Neuron (in vitro differentiated cells): ENCODE data around the gene MPC2.

Source experiments
- H2AFZ ChIP-seq: one replicate; pipeline ENCODE4 v1.6.1; 2013; ENCODE audit warnings: low read depth, mild to moderate bottlenecking, inconsistent platforms, low read length, moderate library complexity
- H3K27me3 ChIP-seq: one replicate; pipeline ENCODE4 v1.6.1; 2013; ENCODE audit warnings: low read length; ENCODE audit not compliant: insufficient read depth
- H3K36me3 ChIP-seq: one replicate; pipeline ENCODE4 v1.6.1; 2013; ENCODE audit warnings: low read length; ENCODE audit not compliant: insufficient read depth
- H3K4me1 ChIP-seq: one replicate; pipeline ENCODE4 v1.6.1; 2013; ENCODE audit warnings: low read length; ENCODE audit not compliant: insufficient read depth
- H3K4me3 ChIP-seq: 2 replicates; pipeline ENCODE4 v1.5.1; 2013; ENCODE audit warnings: mild to moderate bottlenecking, low read length, moderate library complexity
- H3K9me3 ChIP-seq: one replicate; pipeline ENCODE4 v1.6.1; 2013; ENCODE audit warnings: low read length

The MPC2 gene

GRCh38 chr1:167928457-167928852, 8.4 kb downstream of the MPC2 start:
- H3K9me3 ChIP-seq = no peaks in the 10 kb centered on the region
- H3K4me1 ChIP-seq = no peaks in the 10 kb centered on the region
- H3K27me3 ChIP-seq = no peaks in the 10 kb centered on the region
- no peaks in the 10 kb centered on the region for H3K36me3 ChIP-seq
- H3K4me3 ChIP-seq = no peak overlapping the region
- no peak overlapping the region for H2AFZ ChIP-seq

- Histone ChIP-seq H3K27me3 (no peaks in the 10 kb centered on the region), H3K4me3 (no peak overlapping the region), H2AFZ (no peak overlapping the region), H3K4me1 (no peaks in the 10 kb centered on the region), H3K9me3 (no peaks in the 10 kb centered on the region), H3K36me3 (no peaks in the 10 kb centered on the region)
These were observed 9.7 kb downstream of the MPC2 start for GRCh38 chr1:167927046-167927754.

GRCh38 chr1:167926486-167926997, 10.3 kb downstream of the MPC2 start:
- Histone ChIP-seq H3K36me3 (no peaks in the 10 kb centered on the region), H3K9me3 (no peaks in the 10 kb centered on the region), H3K4me3 (no peak overlapping the region), H2AFZ (no peak overlapping the region), H3K27me3 (no peaks in the 10 kb centered on the region), H3K4me1 (no peaks in the 10 kb centered on the region)

GRCh38 chr1:167924543-167925231, 12.2 kb downstream of the MPC2 start:
- Histone ChIP-seq H3K9me3 (no peaks in the 10 kb centered on the region), H3K36me3 (no peaks in the 10 kb centered on the region), H3K4me3 (no peak overlapping the region), H3K27me3 (no peaks in the 10 kb centered on the region), H2AFZ (no peak overlapping the region), H3K4me1 (no peaks in the 10 kb centered on the region)

- Histone ChIP-seq H3K4me3 (no peak overlapping the region), H3K4me1 (no peaks in the 10 kb centered on the region), H3K27me3 (no peaks in the 10 kb centered on the region), H2AFZ (no peak overlapping the region), H3K36me3 (no peaks in the 10 kb centered on the region), H3K9me3 (no peaks in the 10 kb centered on the region)
These were observed 12.8 kb downstream of the MPC2 start for GRCh38 chr1:167924102-167924501.

GRCh38 chr1:167923324-167924056, 13.4 kb downstream of the MPC2 start:
- Histone ChIP-seq H3K4me1 (no peaks in the 10 kb centered on the region), H3K36me3 (no peaks in the 10 kb centered on the region), H3K4me3 (no peak overlapping the region), H3K27me3 (no peaks in the 10 kb centered on the region), H2AFZ (no peak overlapping the region), H3K9me3 (no peaks in the 10 kb centered on the region)

GRCh38 chr1:167922611-167923074, 14.2 kb downstream of the MPC2 start:
- Histone ChIP-seq H3K27me3 (no peaks in the 10 kb centered on the region), H3K4me3 (no peak overlapping the region), H3K36me3 (peaks cover 3% of the 10 kb centered on the region), H2AFZ (no peak overlapping the region), H3K4me1 (no peaks in the 10 kb centered on the region), H3K9me3 (no peaks in the 10 kb centered on the region)

- Histone ChIP-seq H3K9me3 (no peaks in the 10 kb centered on the region), H3K27me3 (no peaks in the 10 kb centered on the region), H2AFZ (no peak overlapping the region), H3K4me1 (no peaks in the 10 kb centered on the region), H3K4me3 (no peak overlapping the region), H3K36me3 (peaks cover 4% of the 10 kb centered on the region)
These were observed 14.8 kb downstream of the MPC2 start for GRCh38 chr1:167922023-167922422.

- peaks cover 5% of the 10 kb centered on the region for H3K36me3 ChIP-seq
- H3K27me3 ChIP-seq = no peaks in the 10 kb centered on the region
- H2AFZ ChIP-seq = no peak overlapping the region
- H3K4me3 ChIP-seq = no peak overlapping the region
- H3K4me1 ChIP-seq = no peaks in the 10 kb centered on the region
- no peaks in the 10 kb centered on the region for H3K9me3 ChIP-seq
These were observed 19.9 kb downstream of the MPC2 start for GRCh38 chr1:167916766-167917511.

GRCh38 chr1:167915569-167915968, 21.3 kb downstream of the MPC2 start:
- Histone ChIP-seq H2AFZ (no peak overlapping the region), H3K9me3 (no peaks in the 10 kb centered on the region), H3K4me1 (no peaks in the 10 kb centered on the region)

GRCh38 chr1:167913895-167914496, 22.9 kb downstream of the MPC2 start, which contains the start of gene ADCY10:
Gene ADCY10 (minus strand): TSS chr1:167914134. CDS start chr1:167905140, 8,994 bp downstream.
- Histone ChIP-seq H3K9me3 (no peaks in the 10 kb centered on the region), H3K4me1 (no peaks in the 10 kb centered on the region), H3K4me3 (no peak within 1 kb of the TSS), H3K36me3 (peaks cover 5% of the 10 kb centered on the region), H3K27me3 (no peaks in the 10 kb centered on the region), H2AFZ (no peak within 1 kb of the TSS)

More at GRCh38 chr1:167915569-167915968, 21.3 kb downstream of the MPC2 start:
- Histone ChIP-seq H3K4me3 (no peak overlapping the region), H3K36me3 (peaks cover 5% of the 10 kb centered on the region), H3K27me3 (no peaks in the 10 kb centered on the region)

- Histone ChIP-seq H3K27me3 (no peaks in the 10 kb centered on the region), H3K4me3 (no peak overlapping the region), H3K36me3 (peaks cover 2% of the 10 kb centered on the region), H3K9me3 (no peaks in the 10 kb centered on the region), H3K4me1 (no peaks in the 10 kb centered on the region), H2AFZ (no peak overlapping the region)
These were observed 24.6 kb downstream of the MPC2 start for GRCh38 chr1:167912294-167912693.
